GM19099 (cell line): ENCODE results near the gene ALOX15.

Source experiments
- POLR2A ChIP-seq: IDR thresholded peaks from 3 replicates; pipeline ENCODE4 v1.6.1; 2011; ENCODE audit warnings: low read depth; ENCODE audit not compliant: insufficient read length; ENCODE audit errors: extremely low read depth

Gene ALOX15

GRCh38 chr17:4626734-4627256 lies 14.7 kb downstream of the ALOX15 start:
- no peak for TF ChIP-seq POLR2A

GRCh38 chr17:4625181-4625617 lies 16.3 kb downstream of the ALOX15 start:
- TF ChIP-seq POLR2A, result no peak

DNA sequence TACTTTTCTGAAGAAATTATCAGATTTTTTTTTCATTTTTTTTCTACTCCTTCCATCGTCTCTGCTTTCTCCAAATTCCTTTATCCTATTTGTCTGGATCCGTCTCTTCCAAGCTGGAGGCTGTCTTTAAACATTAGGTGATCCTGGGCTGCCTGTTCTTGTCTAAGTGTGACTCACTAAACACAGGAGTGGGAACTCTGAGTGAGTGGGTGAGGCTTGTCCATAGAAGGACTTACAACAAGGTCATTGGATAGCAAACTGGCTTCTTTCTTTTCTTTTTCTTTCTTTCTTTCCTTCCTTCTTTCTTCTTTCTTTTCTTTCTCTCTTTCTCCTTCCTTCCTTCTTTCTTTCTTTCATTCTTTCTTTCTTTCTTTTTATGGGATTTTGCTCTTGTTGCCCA lies 18.2 kb downstream of the ALOX15 start:
- no peak for TF ChIP-seq POLR2A

DNA sequence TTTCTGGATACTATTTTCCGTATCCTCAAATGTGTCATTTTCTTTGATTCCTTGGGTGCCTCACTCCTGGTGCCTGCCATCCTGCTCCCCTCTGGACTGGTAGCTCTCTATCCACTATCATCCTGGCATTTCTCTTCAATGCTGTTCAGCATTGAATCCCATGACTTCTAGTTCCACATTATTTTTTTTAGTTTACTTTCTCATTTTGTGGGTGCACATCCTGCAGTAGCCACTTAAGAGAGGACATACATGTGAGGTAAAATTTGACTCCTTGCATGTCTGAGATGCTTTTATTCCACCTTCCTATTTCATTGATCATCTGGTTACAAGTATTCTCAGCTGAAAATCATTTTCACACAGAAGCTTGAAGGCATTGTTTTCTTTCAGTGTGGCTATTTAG lies 19.1 kb downstream of the ALOX15 start:
- no peak for TF ChIP-seq POLR2A

- no peak for TF ChIP-seq POLR2A
Measured at GRCh38 chr17:4620531-4621101, 20.9 kb downstream of the ALOX15 start.

DNA sequence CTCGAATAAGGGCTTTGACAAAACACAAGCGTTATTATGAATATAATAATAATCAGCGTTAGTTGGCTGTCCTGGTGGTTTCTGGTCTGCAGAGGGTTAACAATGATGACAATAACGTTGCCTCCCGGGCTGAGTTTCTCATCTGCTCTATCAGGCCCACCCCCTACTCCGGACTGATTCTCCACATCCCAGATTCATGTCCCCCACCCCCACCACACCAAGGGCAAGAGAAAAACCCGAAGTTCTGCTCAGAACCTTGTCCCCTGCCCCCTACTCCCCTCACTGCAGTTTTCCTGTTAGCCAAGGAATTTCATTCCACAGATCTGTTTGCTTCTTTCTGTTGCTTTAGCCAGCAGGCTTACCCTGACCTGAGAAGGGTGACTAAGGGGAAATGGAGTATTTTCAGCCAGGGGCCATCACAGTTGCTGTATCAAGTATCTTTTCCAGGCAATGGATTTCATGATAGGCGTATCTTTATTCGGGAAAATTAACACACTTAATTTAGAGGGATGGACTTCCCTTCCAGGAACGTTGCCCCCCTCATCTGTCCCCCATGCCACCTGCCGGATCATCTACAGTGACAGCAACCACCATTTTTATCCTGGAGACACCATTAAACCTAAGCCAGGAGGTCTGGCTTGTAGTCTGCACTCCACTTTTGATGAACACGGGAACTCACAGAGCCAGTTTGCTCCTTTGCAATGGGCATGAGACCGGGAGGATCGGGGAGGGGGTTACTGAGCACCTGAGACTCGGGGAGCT lies 23.7 kb downstream of the ALOX15 start:
- TF ChIP-seq POLR2A, result no peak

DNA sequence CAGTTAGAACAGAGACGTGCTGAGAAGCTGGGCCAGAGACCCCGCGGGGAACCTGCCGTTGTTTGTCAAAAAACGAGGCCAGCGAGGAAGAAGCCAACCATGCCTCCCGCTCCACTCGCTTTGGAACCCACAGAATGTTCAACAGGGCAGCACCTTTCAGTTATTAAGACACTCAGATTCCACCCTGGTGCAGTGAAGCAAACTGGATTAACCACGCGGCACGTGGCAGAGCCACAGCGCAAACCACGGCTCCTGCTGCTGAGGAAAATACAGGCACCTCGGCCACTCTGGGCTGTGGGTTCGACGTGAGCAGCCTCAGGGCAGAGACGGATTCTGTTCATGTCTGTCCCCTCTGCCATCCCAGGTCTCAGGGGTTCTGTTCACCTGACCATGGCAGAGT lies 24.4 kb downstream of the ALOX15 start:
- TF ChIP-seq POLR2A, result no peak

DNA sequence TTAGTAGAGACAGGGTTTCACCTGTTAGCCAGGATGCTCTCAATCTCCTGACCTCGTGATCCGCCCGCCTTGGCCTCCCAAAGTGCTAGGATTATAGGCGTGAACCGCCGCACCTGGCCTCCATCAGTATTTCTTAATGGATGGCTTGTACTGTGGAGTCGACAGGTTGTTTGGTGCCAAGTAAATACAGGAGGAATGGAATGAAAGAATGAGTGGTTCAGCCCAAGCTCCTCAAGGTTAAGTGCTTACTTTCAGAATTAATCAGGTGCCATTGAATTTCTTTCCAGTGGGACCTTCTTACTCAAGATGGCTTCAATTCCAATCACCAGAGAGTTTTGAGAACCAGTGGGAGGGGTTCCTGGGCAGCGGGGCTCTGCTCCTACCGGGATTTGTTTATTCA lies 25.0 kb downstream of the ALOX15 start:
- TF ChIP-seq POLR2A, result no peak

- no peak for TF ChIP-seq POLR2A
Measured at GRCh38 chr17:4610656-4611055, 30.8 kb downstream of the ALOX15 start.

DNA sequence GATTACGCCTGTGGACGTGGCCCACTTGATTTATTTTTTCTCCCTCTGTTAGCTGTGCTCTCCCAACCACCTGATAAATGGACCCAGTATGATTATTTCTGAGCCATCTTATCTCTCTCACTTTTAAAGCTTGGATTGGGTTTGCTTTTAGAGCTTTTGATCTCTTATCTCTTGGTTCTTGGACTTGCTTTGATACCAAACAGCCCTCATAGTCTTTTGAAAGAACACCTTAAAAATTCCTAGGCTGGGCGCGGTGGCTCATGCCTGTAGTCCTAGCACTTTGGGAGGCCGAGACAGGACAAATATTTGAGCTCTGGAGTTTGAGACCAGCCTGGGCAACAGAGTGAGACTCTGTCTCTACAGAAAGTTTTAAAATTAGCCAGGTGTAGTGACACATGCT lies 31.3 kb downstream of the ALOX15 start:
- TF ChIP-seq POLR2A, result no peak

GRCh38 chr17:4609761-4610160 lies 31.7 kb downstream of the ALOX15 start:
- TF ChIP-seq POLR2A, result no peak

GRCh38 chr17:4607773-4608187 lies 33.7 kb downstream of the ALOX15 start:
- no peak for TF ChIP-seq POLR2A

- no peak for TF ChIP-seq POLR2A
Measured at GRCh38 chr17:4607261-4607741, 34.2 kb downstream of the ALOX15 start.

DNA sequence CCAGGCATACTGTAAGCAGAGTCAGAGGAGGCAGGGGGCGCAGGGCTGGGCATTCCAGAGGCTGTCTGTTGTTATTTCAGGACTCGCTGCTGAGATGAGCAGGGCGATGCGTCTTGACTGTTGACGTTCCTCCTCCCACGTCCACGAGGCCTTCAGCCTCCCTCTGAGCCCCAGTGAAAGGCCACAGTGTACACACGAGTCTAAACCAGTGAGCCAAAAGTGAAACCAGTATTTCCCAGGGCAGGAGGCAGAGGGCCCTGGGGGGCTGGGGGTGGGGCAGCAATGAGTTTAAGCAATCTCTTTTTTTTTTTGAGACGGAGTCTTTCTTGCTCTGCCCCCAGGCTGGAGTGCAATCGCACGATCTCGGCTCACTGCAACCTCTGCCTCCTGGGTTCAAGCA lies 35.7 kb downstream of the ALOX15 start:
- no peak for TF ChIP-seq POLR2A

GRCh38 chr17:4604111-4604644 lies 37.3 kb downstream of the ALOX15 start:
- no peak for TF ChIP-seq POLR2A

DNA sequence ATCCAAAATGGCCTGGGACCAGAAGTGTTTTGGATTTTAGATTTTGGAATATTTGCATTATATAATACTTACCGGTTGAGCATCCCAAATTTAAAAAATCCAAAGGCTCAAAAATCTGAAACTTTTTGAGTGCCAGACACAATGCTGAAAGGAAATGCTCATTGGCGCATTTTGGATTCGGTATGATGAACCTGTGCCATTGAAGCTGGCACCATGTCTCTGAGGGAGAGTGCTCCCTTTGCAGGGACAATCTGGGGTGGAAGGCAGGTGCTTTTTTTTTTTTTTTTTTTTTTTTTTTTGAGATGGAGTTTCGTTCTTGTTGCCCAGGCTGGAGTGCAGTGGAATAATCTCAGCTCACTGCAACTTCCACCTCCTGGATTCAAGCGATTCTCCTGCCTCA lies 39.4 kb downstream of the ALOX15 start:
- TF ChIP-seq POLR2A, result no peak
